Naive thymus-derived CD4-positive, alpha-beta T cell (primary cell): ENCODE measurements around the gene GNG11. TPM values are rescaled to one million over a fixed set of nuclear protein-coding genes. Genes with fewer than 3 reads are reported as not detected.
A peak's percentile ranks its signal among the peaks of the same experiment; 100 is the strongest.

Experiments used
- ATAC-seq: fragments of 150-1000 bp; cut with Tn5 transposase; 2 replicates; pipeline ENCODE4 v1.10.0; 2021; ENCODE audit warnings: mild to moderate bottlenecking, moderate library complexity
- CTCF ChIA-PET: fragments of 350-600 bp; sonication (Branson Sonifier 250); formaldehyde crosslinking; loops from one replicate; lab custom pipeline; 2021; ENCODE audit warnings: antibody characterized with exemption; lab: Charles Lee
- POLR2A ChIA-PET: fragments of 350-600 bp; sonication (Branson Sonifier 250); formaldehyde crosslinking; loops from one replicate; lab custom pipeline; 2021; ENCODE audit warnings: antibody characterized with exemption, inconsistent platforms; lab: Charles Lee
- DNase-seq, 9 donors: peaks; one replicate each; pipeline versions ENCODE4 v3.0.0 to v3.0.0-alpha.2; 2020 to 2022; ENCODE audit warnings: mixed read lengths in 1 of 9
- H3K27ac ChIP-seq: one replicate; pipeline ENCODE4 v1.7.0; 2013; ENCODE audit warnings: mild to moderate bottlenecking, low read depth, low read length, moderate library complexity
- H3K27me3 ChIP-seq, 2 donors: one replicate each; pipeline ENCODE4 v1.7.0; 2013; ENCODE audit warnings: low read length in 2 of 2, mild to moderate bottlenecking in 2 of 2, moderate library complexity in 2 of 2; ENCODE audit not compliant: control insufficient read depth in 2 of 2, insufficient read depth in 2 of 2
- H3K36me3 ChIP-seq, 3 experiments: 1 replicate in 2 of 3; 2 replicates in 1 of 3; pipeline ENCODE4 v1.7.0; 2013; ENCODE audit warnings: low read length in 3 of 3, mild to moderate bottlenecking in 3 of 3, moderate library complexity in 1 of 3; ENCODE audit not compliant: insufficient read depth in 3 of 3, control insufficient read depth in 2 of 3
- H3K4me1 ChIP-seq, 2 donors: one replicate each; pipeline ENCODE4 v1.7.0; 2013; ENCODE audit warnings: low read length in 2 of 2, mild to moderate bottlenecking in 2 of 2, moderate library complexity in 1 of 2; ENCODE audit not compliant: control insufficient read depth in 2 of 2, insufficient read depth in 2 of 2
- H3K4me3 ChIP-seq: 2 replicates; pipeline ENCODE4 v1.7.0; 2013; ENCODE audit warnings: mild to moderate bottlenecking, low read length
- H3K9me3 ChIP-seq, 3 experiments: 1 replicate in 2 of 3; 2 replicates in 1 of 3; pipeline ENCODE4 v1.7.0; 2013; ENCODE audit warnings: low read length in 3 of 3; ENCODE audit not compliant: control insufficient read depth in 2 of 3
- H3K27ac Mint-ChIP-seq, 9 donors: one replicate each; pipeline ENCODE4 v1.8.0; 2020 to 2022; ENCODE audit warnings: mixed read lengths in 9 of 9, mild to moderate bottlenecking in 8 of 9, moderate library complexity in 5 of 9, inconsistent platforms in 2 of 9
- H3K27me3 Mint-ChIP-seq, 5 donors: one replicate each; pipeline ENCODE4 v1.8.0; 2021 to 2022; ENCODE audit warnings: mixed read lengths in 5 of 5, mild to moderate bottlenecking in 1 of 5
- H3K36me3 Mint-ChIP-seq, 5 donors: one replicate each; pipeline ENCODE4 v1.8.0; 2020 to 2022; ENCODE audit warnings: mixed read lengths in 5 of 5, mild to moderate bottlenecking in 3 of 5, inconsistent platforms in 1 of 5
- H3K4me1 Mint-ChIP-seq, 7 donors: one replicate each; pipeline ENCODE4 v1.8.0; 2020 to 2022; ENCODE audit warnings: mixed read lengths in 7 of 7, mild to moderate bottlenecking in 3 of 7, inconsistent platforms in 1 of 7
- H3K4me3 Mint-ChIP-seq, 10 donors: one replicate each; pipeline ENCODE4 v1.8.0; 2020 to 2022; ENCODE audit warnings: mild to moderate bottlenecking in 10 of 10, mixed read lengths in 10 of 10, moderate library complexity in 6 of 10, inconsistent platforms in 2 of 10
- H3K9me3 Mint-ChIP-seq, 11 donors: one replicate each; pipeline ENCODE4 v1.8.0; 2020 to 2022; ENCODE audit warnings: mixed read lengths in 11 of 11, mild to moderate bottlenecking in 4 of 11, inconsistent platforms in 1 of 11, moderate library complexity in 1 of 11
- intact Hi-C, 2 donors: fragments of 100-400 bp; cut with micrococcal nuclease; formaldehyde crosslinking; loops; one replicate each; pipeline ENCODE4 v1.15.1; 2023
- polyA plus RNA-seq, 2 donors: library from polyadenylated mRNA; unstranded; fragments of 300-500 nt; fragmentation: Illumina TruSeq; gene quantifications; one replicate each; pipeline ENCODE4 v1.2.3, GENCODE V29; 2021
- total RNA-seq, 6 experiments: library from RNA in 5 of 6; stranded (reverse) in 5 of 6; gene quantifications; 1 replicate in 5 of 6; 2 replicates in 1 of 6; pipeline ENCODE4 v1.2.3 and lab custom pipeline; 2021 to 2026

The GNG11 gene
- total and polyA plus RNA-seq, 7 experiments from 2014 or later, result 0.96 TPM; not detected in 6

DNA sequence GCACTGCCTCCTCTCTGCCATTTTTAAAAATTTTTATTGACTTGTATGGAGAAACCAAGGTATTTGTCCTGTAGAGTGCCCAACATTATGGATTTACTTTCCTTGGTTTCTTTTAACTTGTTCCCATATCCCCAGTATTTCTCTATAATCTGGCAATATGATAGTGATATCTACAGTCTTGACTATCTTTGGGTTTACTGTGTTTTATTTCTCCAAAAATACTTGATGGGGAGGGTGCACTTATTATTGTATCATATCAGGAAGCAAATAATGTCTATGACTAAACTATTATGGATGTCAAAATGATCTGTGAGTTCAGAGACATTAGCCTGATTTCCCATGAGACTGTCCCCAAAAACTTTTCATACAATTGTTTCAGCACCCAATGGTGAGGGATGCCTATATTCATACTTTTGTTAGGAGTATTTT lies 37.6 kb upstream of the GNG11 start:
- intact Hi-C loops, result no loop called here

GRCh38 chr7:93884541-93884940 lies 37.0 kb upstream of the GNG11 start:
- Mint-ChIP-seq H3K27me3 (peaks cover 23 to 29% (median 24%) of the 10 kb centered on the region in 5 donors), H3K9me3 (peaks cover 0 to 5% (median 0%) of the 10 kb centered on the region in 11 donors), H3K4me1 (peaks cover 0 to 2% (median under 1%) of the 10 kb centered on the region in 7 donors), H3K27ac (no peak overlapping the region), H3K4me3 (no peak overlapping the region), H3K36me3 (no peaks in the 10 kb centered on the region)
- intact Hi-C loops, result no loop called here
- CTCF ChIA-PET, result no interaction called here
- peaks cover 0 to 4% of the 10 kb centered on the region in 2 donors for H3K27me3 ChIP-seq
- no peak overlapping the region for H3K4me3 ChIP-seq
- no peaks in the 10 kb centered on the region for H3K9me3 ChIP-seq
- H3K4me1 ChIP-seq, result no peaks in the 10 kb centered on the region
- DNase-seq (no peak), ATAC-seq (no peak)
- H3K36me3 ChIP-seq, result no peaks in the 10 kb centered on the region
- POLR2A ChIA-PET, result no interaction called here
- H3K27ac ChIP-seq, result no peak overlapping the region

More for the DNA sequence above, 37.6 kb upstream of the GNG11 start:
- no peaks in the 10 kb centered on the region for H3K4me1 ChIP-seq
- H3K27me3 ChIP-seq, result peaks cover 0 to 1% of the 10 kb centered on the region in 2 donors
- ATAC-seq (no peak), DNase-seq (no peak)
- no peak overlapping the region for H3K27ac Mint-ChIP-seq
- POLR2A ChIA-PET, result no interaction called here
- H3K27me3 Mint-ChIP-seq, result peaks cover 17 to 23% (median 18%) of the 10 kb centered on the region in 5 donors
- H3K36me3 Mint-ChIP-seq, result no peaks in the 10 kb centered on the region
- H3K4me1 Mint-ChIP-seq, result no peaks in the 10 kb centered on the region
- H3K4me3 ChIP-seq, result no peak overlapping the region
- H3K36me3 ChIP-seq, result no peaks in the 10 kb centered on the region
- peaks cover 0 to 9% (median 0%) of the 10 kb centered on the region in 11 donors for H3K9me3 Mint-ChIP-seq
- CTCF ChIA-PET, result no interaction called here
- H3K9me3 ChIP-seq, result no peaks in the 10 kb centered on the region
- no peak overlapping the region for H3K27ac ChIP-seq
- H3K4me3 Mint-ChIP-seq, result no peak overlapping the region

- ATAC-seq, result no peak
- intact Hi-C loops, result no loop called here
- Histone ChIP-seq H3K9me3 (no peaks in the 10 kb centered on the region), H3K27ac (no peak overlapping the region), H3K27me3 (peaks cover 0 to 4% of the 10 kb centered on the region in 2 donors), H3K4me1 (no peaks in the 10 kb centered on the region), H3K4me3 (no peak overlapping the region), H3K36me3 (no peaks in the 10 kb centered on the region)
- Mint-ChIP-seq H3K9me3 (peaks cover 0 to 8% (median 0%) of the 10 kb centered on the region in 11 donors), H3K27ac (no peak overlapping the region), H3K4me1 (peaks cover 8 to 13% (median 10%) of the 10 kb centered on the region in 7 donors), H3K27me3 (peaks cover 54 to 66% (median 59%) of the 10 kb centered on the region in 5 donors), H3K36me3 (no peaks in the 10 kb centered on the region), H3K4me3 (peak overlapping the region in 3 of 10 donors; percentile 43 to 77 (median 65))
- CTCF ChIA-PET, result no interaction called here
- POLR2A ChIA-PET, result no interaction called here
- no peak for DNase-seq
These were observed 32.3 kb upstream of the GNG11 start for GRCh38 chr7:93889261-93889660.

DNA sequence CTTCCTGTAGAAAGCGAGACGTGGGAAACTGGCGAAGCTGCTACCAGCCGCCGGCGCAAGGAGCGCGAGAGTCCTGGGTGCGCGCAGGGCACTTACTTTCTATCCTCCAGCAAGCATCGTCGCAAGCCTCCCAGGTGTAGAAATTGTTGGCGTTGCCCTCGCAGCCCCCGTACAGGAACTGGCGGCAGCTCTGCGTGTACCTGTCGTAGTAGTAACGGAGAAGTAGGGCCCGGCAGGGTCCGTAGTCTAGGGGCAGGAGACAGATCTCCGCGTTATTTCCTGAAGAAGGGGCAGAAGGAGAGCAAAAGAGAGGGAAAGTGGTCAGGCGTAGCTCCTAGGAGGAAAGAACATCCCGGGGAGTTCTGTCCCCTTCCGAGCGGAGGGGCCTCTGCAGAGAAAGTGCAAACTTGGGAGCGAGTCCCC lies 31.5 kb upstream of the GNG11 start:
- DNase-seq (peak in 1 of 9 donors; percentile 20), ATAC-seq (no peak)
- H3K4me1 ChIP-seq, result no peaks in the 10 kb centered on the region
- Mint-ChIP-seq H3K4me1 (peaks cover 8 to 13% (median 10%) of the 10 kb centered on the region in 7 donors), H3K36me3 (no peaks in the 10 kb centered on the region), H3K27ac (no peak overlapping the region), H3K27me3 (peaks cover 54 to 66% (median 59%) of the 10 kb centered on the region in 5 donors), H3K9me3 (peaks cover 0 to 8% (median 0%) of the 10 kb centered on the region in 11 donors), H3K4me3 (peak overlapping the region in 8 of 10 donors; percentile 43 to 77 (median 66))
- no peaks in the 10 kb centered on the region for H3K9me3 ChIP-seq
- peaks cover 0 to 4% of the 10 kb centered on the region in 2 donors for H3K27me3 ChIP-seq
- ChIA-PET CTCF (no interaction called here), POLR2A (no interaction called here)
- intact Hi-C loops, result no loop called here
- no peaks in the 10 kb centered on the region for H3K36me3 ChIP-seq
- H3K27ac ChIP-seq, result no peak overlapping the region
- H3K4me3 ChIP-seq, result no peak overlapping the region

DNA sequence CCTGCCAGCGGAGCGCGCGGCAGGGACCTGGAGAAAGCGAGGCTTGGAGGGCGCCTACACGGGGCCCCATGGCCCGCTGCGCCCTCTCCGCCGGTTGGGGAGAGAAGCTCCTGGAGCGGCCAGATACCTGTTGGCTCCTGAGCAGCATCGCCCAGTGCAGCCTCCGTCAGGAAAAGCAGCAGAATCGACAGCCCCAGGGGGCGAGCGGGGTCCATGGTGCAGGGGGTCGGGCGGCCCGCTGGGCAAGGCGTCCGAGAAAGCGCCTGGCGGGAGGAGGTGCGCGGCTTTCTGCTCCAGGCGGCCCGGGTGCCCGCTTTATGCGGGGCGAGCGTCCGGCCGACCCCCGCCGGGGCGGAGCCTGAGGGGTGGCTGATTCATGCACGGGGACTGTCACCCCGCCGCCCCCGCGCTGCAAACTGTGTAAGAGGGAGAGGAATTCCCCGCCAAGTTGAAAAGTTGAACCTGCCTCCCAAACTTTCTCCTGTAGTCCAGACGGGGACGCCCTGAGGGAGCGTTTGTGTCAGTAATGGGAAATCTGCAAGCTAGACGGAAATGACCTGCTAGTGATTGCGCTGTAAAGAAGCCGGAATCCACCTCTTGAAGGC lies 31.0 kb upstream of the GNG11 start, which contains the start of gene TFPI2:
TFPI2 (minus strand) TSS at position 290 of the 605 bp plus-strand sequence; CDS start at position 215, 75 bp downstream.
- Histone ChIP-seq H3K4me3 (no peak within 1 kb of the TSS), H3K27ac (no peak within 1 kb of the TSS), H3K36me3 (no peaks in the 10 kb centered on the region), H3K27me3 (peaks cover 0 to 4% of the 10 kb centered on the region in 2 donors), H3K9me3 (no peaks in the 10 kb centered on the region), H3K4me1 (no peaks in the 10 kb centered on the region)
- H3K9me3 Mint-ChIP-seq, result peaks cover 0 to 8% (median 0%) of the 10 kb centered on the region in 11 donors
- no peaks in the 10 kb centered on the region for H3K36me3 Mint-ChIP-seq
- CTCF ChIA-PET, result no interaction called here
- peaks cover 54 to 66% (median 59%) of the 10 kb centered on the region in 5 donors for H3K27me3 Mint-ChIP-seq
- intact Hi-C loops, result no loop called here
- no peak for ATAC-seq
- peak within 1 kb of the TSS in 8 of 10 donors; percentile 43 to 77 (median 66) for H3K4me3 Mint-ChIP-seq
- DNase-seq, result peak in 1 of 9 donors; percentile 43
- H3K4me1 Mint-ChIP-seq, result peaks cover 8 to 13% (median 10%) of the 10 kb centered on the region in 7 donors
- no peak within 1 kb of the TSS for H3K27ac Mint-ChIP-seq
- POLR2A ChIA-PET, result no interaction called here

DNA sequence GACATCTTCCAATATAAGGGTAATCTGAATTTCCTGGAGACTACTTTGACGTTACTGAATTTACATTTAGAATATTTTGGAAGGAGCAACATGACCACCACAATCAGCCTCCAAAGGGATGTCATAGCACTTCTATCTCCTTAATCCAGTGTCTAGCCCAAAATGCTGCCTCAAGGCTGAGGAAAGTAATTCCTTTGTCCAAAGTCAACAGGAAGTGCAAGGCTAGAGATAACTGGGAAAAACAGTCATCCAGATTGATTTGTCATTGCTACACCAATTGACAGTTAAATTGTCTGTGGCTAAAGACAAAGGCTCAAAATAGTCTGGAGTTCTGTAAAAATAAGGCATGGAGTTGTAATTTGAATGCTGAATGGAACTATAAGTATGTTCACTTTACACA lies 27.1 kb upstream of the GNG11 start:
- POLR2A ChIA-PET, result no interaction called here
- no peak for ATAC-seq
- DNase-seq, result no peak
- peaks cover 8 to 12% (median 9%) of the 10 kb centered on the region in 7 donors for H3K4me1 Mint-ChIP-seq
- no peaks in the 10 kb centered on the region for H3K36me3 Mint-ChIP-seq
- CTCF ChIA-PET, result no interaction called here
- no peak overlapping the region for H3K27ac ChIP-seq
- H3K9me3 Mint-ChIP-seq, result peaks cover 0 to 8% (median 0%) of the 10 kb centered on the region in 11 donors
- H3K4me1 ChIP-seq, result no peaks in the 10 kb centered on the region
- intact Hi-C loops, result no loop called here
- no peak overlapping the region for H3K4me3 ChIP-seq
- peaks cover 40 to 51% (median 46%) of the 10 kb centered on the region in 5 donors for H3K27me3 Mint-ChIP-seq
- no peak overlapping the region for H3K27ac Mint-ChIP-seq
- no peak overlapping the region for H3K4me3 Mint-ChIP-seq
- no peaks in the 10 kb centered on the region for H3K27me3 ChIP-seq
- H3K9me3 ChIP-seq, result no peaks in the 10 kb centered on the region
- no peaks in the 10 kb centered on the region for H3K36me3 ChIP-seq
